HCEC 1CT (cell line): Measurements from ENCODE around the gene GRK4.
A peak's percentile ranks its signal among the peaks of the same experiment; 100 is the strongest.

ENCODE experiments used
- DNase-seq: peaks from one replicate; pipeline ENCODE4 v3.0.0-alpha.2; 2017

Gene GRK4

DNA sequence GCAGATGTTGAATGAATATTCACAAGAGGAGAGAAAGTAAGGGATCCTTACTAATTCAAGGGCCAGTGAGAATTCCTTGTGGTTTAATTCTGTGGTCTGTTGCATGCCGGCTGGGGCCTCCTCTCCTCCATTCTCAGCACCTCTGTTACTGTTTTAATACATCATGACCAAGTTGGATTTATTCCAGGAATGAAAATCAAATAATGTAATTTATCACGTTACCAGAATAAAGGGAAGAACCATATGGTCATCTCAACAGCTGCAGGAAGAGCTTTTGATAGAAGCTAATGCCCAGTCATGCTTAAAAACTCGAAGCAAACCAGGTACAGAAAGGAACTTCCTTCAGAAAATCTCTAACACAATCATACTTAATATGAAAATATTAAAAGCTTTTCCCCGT, 54.1 kb downstream of the GRK4 start:
- DNase-seq = no peak

DNA sequence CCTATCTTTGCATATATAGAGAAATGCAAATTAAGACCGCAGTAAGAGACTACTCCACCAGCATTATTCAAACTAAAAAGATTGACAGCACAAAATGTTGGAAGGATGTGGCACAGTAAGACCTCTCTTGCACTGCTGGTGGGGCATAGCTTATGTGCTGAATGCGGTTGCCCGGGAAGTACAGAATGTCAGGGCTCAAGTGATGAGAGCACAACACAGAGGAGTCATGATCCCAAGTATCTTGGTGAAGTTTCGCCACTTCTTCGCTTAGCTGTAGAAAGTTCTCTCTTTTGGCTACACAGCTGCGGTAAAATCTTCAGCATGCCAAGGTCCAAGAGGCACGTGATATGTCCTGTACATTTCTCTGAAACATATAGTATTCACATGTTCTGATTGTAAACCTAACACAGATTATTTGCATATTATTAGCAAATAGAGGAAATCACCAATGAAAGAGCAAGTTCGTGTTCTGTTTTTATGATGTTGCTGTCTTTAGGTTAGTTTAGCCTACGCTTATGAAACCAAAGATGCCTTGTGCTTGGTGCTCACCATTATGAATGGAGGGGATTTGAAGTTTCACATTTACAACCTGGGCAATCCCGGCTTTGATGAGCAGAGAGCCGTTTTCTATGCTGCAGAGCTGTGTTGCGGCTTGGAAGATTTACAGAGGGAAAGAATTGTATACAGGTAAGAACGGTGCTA, 55.9 kb downstream of the GRK4 start:
- no peak for DNase-seq

DNA sequence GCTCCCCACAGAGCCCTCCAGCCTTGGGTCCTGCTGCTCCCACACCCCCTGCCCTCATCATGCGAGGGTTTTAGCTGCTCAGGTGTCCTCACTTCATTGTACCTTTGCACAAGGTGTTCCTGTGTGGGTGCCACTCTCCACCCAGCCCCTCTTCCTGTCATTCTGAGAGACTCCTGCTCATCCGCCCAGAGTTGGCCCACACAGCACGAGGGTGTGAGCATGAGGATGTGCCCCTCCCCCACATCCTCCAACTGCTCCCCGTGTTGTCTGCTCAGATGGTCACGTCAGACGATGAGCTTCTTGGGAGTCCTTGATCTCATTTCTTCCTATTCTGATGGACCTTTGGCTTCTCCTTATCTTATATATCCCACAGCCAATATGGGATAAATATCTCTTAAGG, 57.8 kb downstream of the GRK4 start:
- DNase-seq = no peak

DNA sequence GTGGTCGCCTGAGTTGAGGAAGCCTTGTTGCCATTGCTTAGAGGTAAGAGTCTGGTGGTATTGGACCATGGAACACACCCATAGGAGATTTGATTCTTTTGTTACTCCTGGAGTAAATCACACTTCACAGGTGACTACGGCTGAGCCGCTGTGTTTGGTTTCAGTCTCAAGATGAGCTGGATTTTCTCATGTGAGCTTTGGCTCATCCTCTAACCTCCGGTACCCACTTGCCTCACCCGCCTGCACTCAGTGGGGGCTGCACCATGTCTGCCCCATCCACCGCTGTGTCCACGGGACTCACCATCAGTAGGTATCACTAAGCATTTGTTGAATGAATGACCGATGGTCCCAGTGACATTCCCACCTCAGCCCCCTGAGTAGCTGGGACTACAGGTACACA, 58.3 kb downstream of the GRK4 start:
- DNase-seq = no peak

DNA sequence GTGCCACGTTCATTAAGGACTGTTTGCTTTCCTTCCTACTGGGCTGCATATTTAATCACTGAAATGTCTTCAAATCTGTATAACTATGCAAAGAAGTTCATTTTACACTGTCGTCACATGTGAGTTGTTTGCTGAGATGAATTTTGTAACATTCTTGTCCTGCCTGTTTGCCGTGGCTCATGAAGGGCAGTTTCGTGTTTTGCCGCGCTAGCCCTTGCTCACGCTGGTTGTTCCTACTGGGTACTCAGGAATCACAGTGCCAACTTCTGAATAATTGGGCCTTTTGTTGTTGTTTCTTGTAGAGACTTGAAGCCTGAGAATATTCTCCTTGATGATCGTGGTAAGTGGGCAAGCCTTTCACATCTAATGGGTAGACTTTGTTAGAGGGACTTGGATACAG, 58.7 kb downstream of the GRK4 start:
- no peak for DNase-seq

DNA sequence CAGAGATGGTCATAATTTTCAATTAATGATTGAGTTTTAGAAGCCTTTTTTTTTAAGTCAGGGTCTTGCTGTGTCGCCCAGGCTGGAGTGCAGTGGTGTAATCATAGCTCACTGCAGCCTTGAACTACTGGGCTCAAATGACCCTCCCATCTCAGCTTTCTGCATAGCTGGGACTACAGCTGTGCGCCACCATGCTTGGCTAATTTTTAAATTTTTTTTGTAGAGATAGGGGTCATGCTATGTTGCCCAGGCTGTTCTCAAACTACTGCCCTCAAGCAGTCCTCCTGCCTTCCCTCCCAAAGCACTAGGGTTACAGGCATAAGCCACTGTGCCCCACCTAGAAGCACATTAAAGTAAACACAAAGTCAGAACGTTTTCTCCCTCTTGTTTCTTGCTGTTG, 59.3 kb downstream of the GRK4 start:
- DNase-seq = no peak

DNA sequence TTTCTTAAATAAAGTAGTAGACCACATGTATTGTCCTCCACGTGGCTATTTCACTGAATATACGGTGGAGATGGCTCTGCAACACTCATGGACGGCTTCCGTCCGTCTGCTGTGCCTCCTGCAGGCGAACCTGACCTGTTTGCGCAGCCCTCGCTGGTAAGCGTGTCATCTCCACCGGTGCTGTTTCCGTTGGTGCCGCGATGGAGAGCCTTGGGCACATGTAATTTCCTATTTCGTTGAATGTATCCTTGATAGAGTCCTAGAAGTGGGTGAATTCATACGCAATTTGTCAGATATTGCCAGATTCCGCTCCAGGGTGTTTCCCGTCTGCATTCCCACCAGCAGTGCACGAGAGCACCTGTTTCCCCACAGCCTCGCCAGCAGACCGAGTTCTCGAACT, 62.5 kb downstream of the GRK4 start:
- no peak for DNase-seq

DNA sequence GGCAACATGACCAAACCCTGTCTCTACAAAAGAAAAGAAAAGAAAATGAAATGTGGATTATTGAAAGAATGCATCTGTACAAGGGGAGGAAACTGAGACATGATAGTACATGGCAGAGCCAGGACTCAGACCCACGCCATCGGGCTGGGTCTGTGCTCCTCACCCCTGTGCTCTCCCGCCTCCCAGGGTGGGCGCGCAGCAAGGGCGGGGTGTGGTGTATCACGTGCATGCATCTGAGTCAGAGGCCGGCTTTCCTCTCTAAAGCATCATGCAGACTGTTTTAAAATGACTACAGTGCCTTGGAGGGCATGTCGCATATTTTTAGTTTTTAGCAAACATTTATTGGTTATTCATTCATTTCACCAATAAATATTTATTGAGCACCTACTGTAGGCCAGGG, 63.2 kb downstream of the GRK4 start:
- DNase-seq = no peak

DNA sequence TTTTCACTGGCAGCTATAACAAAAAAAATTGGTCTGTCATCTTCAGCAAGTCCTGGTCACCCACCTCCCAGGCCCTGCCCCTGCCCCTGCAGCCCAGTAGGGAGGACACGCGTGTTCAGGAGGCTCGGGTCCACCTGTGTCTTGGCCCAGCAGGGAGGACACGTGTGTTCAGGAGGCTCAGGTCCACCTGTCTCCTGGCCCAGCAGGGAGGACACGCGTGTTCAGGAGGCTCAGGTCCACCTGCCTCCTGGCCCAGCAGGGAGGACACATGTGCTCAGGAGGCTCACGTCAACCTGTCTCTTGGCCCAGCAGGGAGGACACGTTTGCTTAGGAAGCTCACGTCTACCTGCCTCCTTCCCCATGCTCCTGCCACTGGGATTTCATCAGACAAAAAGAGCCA, 66.1 kb downstream of the GRK4 start:
- DNase-seq = no peak

DNA sequence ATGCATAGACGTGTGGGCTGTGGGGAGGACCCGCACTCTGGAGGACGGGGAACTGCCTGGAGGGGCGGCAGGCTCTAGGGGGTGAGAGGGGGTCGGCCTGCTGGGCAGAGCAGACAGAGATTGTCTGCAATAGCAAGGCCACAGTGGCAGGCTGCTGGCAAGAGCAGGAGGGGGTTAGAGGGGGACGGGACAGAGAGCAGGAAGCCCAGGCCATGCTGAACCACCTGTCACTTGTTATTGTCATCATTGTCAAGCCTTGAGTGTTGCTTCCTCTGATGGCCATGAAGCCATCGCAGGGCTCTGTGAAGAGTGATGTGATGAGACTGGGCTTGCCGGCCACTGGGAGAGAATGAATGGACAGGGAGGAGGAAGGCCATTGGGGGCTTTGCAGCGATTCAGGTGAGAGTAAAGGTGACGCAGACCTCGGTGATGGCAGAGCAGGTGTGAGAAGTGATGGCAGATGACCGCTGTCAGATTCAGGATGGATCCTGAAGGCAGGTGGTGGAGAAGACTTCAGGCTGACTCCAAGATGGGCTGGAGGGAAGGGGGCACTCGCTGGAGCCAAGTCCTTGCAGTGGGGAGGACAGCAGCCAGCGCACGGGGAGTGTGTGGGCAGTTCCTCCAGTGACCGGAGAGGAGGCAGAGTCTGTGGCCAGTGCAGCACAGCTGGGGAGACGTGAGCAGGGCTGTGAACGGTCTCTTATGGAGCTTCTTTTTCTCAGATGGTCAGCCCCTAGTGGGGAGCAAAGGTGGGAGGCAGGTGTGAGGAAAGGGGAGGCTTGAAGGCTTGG, 67.4 kb downstream of the GRK4 start:
- DNase-seq = no peak

DNA sequence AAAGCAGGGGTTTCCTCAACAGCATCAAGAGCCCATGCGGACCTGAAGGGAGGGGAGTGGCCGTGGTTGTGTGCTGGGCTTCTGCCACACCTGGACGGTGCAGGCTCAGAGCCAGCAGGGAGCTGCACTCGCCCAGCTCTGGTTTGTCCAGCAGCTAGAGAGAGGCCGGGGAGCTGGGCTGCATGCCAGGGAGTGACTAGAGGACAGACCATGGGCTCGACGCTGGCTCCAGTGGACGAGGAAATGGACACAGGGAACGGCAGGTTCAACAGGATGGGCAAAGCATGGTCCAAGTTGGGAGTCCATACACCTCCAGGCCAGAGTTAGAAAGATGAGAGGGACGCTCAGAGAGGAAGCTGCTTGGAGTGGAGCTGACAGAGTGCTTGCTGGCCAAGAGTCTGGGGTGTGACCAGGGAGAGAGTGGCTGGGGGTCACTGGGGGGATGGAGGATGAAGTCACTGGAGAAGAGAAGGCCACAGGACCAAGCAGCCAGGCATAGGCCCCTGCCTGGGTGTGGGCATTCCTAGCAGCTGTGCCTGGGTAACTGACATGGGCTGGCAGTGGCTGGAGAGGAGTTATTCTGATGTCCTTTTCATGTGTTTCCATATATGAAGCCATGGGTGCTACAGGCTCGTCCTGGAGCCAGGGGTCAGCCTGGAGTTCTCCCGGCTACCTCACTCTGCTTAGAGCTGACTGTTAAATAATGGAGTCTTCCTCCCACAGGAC, 68.1 kb downstream of the GRK4 start:
- no peak for DNase-seq

DNA sequence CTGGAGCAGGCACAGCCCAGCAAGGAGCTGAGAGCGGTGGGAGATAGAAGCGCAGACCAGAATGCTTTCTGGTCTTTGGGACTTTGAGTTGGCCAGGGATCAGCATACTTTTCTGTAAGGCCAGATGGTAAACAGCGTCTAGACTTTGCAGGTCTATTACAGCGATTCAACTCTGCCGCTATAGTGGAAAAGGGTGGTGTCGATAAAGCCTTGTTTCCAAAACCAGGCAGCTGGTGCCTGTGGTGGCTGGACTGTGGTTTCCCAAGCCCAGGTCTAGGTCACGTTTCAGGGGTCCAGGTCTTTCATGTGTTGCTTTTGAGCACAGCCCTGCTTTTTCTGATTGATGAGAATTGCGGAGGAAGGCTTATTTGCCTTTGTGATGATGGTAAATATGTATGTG, 70.9 kb downstream of the GRK4 start:
- no peak for DNase-seq

DNA sequence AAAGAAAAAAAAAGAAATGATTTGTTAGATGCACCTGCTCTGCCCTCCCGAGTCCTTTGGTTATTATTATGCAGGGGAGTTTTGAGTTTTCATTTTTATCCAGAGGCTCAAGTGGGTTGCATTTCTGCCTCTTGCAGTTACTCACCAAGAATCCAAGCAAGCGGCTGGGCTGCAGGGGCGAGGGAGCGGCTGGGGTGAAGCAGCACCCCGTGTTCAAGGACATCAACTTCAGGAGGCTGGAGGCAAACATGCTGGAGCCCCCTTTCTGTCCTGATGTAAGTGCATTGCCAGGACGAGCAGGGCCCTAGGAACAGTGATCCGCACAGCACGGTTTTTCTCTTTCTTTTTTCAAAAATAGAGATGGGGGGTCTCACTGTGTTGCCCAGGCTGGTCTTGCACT, 71.9 kb downstream of the GRK4 start:
- no peak for DNase-seq

DNA sequence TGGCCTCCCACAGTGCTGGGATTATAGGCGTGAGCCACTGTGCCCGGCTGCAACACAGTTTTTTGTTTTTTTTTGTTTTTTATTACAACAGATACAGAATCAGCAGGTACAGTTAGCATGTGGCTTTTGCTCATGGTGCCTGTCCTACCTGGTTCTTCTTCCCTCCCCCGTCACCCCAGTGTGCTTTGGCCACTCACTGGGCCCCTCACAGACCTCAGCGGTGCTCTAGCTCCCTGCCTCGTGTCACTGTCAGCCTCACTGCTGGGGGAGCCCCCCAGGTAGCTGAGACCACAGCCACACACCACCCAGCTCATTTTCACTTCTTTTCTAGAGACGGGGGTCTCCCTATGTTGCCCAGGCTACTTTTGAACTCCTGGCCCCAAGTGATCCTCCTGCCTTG, 72.3 kb downstream of the GRK4 start:
- DNase-seq = no peak

DNA sequence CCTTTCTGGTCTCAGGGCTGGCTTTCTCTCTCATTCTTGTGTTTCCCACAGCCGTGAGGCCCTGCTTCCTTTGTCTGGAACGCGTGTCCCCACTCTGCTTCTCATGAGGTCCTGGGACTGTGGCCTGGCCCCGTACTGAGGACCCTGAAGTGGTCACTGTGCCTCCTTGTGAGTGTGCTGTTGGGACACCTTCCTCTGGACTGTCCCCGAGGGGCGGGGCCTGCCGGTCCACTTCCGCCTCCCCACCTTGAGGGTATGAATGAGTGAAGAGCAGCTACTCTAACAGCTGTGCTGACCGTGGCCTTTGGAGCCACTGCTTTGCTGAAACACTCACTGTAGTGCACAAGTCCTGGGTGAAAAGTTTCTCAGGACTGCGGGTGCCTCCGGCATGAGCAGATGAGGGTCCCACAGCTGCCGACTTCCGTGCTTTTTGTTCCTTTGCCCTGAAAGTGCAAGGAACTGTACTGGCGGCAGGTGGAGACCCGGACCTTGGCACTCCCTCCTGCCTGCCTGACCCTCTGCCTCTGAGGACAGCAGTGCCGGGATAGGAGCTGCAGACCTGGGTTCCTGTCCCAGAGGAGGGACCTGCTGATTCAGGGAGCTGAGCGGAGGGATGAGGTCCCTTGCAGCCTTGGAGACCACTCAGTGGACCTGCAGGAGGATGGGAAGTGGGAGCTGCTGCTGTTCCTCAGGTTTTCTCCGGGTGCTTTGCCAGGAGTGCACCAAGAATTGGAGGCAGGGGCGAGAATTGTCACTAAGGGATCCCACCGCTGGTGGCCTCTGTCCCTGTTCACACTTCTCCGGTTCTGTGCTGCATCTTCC, 73.0 kb downstream of the GRK4 start:
- no peak for DNase-seq

DNA sequence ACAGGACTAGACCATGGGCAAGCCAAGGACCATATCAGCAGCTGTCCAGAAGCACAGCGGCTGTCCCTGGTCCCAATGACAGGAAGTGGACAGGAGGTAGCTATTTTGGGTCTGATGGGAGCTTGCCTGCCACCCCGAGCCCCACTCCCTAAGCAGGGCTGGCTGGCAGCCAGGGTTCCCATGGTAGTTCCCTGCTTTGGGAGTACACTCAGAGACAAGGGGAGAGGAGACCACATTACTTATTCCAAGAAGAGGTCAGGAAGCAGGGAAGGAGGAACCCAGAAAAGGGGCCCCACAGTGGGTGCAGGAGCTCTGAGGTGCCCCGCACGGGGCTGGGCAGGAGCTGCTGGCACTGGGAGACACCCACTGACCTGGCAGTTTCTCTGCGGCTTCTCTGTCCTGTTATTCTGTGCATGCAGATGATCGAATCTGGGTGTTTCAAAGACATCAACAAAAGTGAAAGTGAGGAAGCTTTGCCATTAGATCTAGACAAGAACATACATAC, 74.6 kb downstream of the GRK4 start:
- DNase-seq = no peak

DNA sequence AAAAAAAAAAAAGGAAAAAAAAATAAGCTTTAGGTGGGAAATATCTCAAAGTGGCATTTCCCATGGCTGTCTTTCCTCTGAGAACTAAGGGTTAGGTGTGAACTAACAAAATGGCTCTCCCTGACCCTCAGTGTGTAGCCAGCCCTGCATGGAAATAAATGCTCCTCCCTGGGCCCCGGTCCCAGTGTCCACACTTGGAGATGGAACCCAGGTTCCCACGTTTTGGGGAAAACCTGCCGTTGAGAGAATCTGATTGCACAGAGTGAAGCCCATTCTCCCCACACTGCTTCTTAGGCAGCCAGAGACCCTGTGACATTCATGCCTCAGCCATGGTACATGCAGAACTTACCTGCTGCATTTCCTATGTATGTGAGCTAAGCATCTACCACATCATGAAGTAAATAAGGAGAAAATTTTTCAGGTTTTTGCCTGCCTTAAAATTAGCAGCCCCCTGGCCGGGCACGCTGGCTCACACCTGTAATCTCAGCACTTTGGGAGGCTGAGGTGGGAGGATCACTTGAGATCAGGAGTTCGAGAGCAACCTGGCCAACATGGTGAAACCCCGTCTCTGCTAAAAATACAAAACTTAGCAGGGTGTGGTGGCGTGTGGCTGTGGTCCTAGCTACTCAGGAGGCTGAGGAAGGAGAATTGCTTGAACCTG, 76.5 kb downstream of the GRK4 start:
- DNase-seq = no peak

DNA sequence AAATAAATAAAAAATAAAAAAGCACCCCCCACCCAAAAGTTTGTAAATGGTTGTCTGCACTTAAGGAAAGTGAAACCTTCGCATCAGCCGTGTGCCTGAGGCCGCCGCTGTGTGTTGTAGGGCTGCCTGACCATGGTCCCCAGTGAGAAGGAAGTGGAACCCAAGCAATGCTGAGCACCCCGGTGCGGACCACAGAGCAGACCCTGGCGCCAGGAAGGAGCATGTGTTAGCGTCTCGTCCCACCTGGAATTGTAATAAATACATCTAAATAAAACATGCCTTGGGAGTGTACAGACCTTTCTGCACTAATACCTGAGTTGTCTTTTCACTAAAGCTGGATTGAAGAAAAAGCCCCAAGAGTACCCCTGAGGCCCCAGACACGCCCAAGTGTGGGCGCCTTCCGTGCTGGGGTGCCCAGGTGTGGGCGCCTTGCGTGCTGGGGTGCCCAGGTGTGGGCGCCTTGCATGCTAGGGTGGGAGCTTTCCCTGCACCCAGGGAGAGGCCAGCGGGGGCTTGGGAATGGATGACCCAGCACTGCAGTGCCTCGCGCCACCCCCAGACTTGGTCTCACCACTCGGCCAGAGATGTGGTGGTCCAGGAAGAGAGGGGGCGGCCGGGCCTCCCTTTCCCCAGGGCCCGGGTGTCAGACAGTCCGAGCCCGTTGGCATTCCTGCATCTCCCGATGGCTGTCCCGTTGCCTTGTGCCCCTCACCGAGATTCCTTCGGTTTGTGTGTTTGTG, 77.3 kb downstream of the GRK4 start:
- no peak for DNase-seq

DNA sequence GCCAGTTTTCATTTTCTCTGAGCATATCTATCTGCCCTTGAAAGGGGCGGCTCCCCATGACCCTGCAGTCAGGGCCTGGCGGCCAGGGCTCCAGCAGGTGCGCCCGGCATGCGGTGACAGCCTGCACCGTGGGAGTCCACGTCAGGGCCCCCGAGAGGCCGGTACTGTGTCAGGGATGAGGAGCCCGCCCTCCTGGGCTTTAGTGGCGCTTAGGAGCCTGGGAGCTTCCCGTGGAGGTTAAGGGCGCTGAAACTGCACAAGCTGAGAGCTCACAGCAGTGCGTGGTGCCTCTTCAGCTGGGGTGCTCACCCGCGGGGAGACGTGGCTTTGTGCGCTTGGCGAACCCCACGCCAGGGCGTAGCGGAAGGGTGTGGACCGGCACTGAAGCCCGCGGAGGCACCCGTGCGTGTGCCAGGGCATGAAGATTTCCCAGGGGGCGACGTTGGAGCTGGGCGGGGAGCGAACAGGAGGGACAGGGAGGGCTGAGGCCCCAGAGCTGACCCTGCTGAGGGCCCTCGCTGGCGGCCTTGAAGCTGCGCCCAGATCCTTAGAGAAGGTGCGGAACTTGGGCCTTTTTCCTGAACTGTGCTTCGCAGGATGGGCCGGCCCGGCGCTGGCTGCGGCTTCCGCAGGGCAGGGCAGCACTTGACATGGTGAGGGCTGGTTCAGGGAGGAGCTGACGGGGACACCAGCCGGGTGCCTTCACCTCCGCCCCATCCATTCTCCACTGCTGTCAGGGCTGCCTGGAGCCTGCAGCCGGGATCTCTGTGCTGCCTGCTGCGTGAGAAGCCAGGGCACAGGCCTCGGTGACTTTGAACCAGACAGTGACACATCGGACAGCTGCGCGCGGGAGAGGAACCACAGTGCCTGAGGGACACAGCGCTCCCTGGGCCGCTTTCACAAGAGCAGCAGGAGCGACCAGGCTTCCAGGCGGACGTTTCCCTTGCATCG, 78.1 kb downstream of the GRK4 start:
- DNase-seq = peak; percentile 17

DNA sequence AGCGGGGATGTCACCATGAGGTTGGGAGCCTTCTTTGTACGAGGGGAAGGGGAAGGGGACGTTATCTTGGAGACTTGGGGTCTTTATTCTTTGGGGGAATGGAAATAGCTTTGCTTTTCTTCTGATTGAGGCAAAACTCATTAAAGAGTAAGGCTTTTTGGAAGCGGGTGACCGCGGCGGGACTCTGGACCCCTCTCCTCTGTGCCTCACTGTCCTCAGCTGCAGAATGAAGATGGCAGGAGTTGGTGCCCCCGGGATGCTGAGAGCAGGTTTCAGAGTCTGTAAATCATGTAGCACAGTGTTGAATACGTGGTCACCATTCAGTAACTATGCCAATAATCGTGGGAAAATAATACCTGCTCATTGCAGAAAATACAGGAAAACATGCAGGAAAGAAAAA, 78.9 kb downstream of the GRK4 start:
- no peak for DNase-seq
